Keratinocyte (primary cell): ENCODE data around the gene SLFN14.

ENCODE experiments used
- EZH2 ChIP-seq: IDR thresholded peaks from one replicate; pipeline ENCODE4 v1.6.1; 2012; ENCODE audit warnings: inconsistent platforms, mild to moderate bottlenecking, low read length, moderate library complexity
- TF ChIP-seq, protein P1 (sequence below), 3 experiments: IDR thresholded peaks in 1 of 3; conservative IDR thresholded peaks in 1 of 3; optimal IDR thresholded peaks in 1 of 3; 2 replicates in 2 of 3; 3 replicates in 1 of 3; pipeline versions ENCODE3 to v1.5.1; 2011; ENCODE audit warnings: low read length in 3 of 3, mild to moderate bottlenecking in 3 of 3, moderate library complexity in 2 of 3, control low read depth in 1 of 3, inconsistent platforms in 1 of 3; ENCODE audit not compliant: insufficient read depth in 2 of 3; ENCODE audit errors: extremely low read depth in 1 of 3

- TF ChIP-seq, protein P1, sequence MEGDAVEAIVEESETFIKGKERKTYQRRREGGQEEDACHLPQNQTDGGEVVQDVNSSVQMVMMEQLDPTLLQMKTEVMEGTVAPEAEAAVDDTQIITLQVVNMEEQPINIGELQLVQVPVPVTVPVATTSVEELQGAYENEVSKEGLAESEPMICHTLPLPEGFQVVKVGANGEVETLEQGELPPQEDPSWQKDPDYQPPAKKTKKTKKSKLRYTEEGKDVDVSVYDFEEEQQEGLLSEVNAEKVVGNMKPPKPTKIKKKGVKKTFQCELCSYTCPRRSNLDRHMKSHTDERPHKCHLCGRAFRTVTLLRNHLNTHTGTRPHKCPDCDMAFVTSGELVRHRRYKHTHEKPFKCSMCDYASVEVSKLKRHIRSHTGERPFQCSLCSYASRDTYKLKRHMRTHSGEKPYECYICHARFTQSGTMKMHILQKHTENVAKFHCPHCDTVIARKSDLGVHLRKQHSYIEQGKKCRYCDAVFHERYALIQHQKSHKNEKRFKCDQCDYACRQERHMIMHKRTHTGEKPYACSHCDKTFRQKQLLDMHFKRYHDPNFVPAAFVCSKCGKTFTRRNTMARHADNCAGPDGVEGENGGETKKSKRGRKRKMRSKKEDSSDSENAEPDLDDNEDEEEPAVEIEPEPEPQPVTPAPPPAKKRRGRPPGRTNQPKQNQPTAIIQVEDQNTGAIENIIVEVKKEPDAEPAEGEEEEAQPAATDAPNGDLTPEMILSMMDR (optimal IDR thresholded peaks at IDR 0.05 in 1 of 3, IDR thresholded peaks at IDR 0.05 in 1 of 3, conservative IDR thresholded peaks at IDR 0.05 in 1 of 3; ENCODE audit: extremely low read depth in 1 of 3, insufficient read depth in 2 of 3, low read length in 3 of 3), result no peak
- TF ChIP-seq EZH2, result no peak
Measured at GRCh38 chr17:35531160-35531559, 29.5 kb downstream of the SLFN14 start.
